HL-60 (cell line): Measurements from ENCODE around the gene SLC35F3.

Source experiments
- DNase-seq, 2 experiments: peaks; one replicate each; pipeline ENCODE4 v3.0.0-alpha.2; 2010 to 2020; ENCODE audit warnings: low read depth in 1 of 2, low spot score in 1 of 2
- H3K27ac ChIP-seq: fragments of 250-450 bp; sonication (Bioruptor Pico); replicated peaks from 2 replicates; pipeline ENCODE4 v1.5.1; 2020; ENCODE audit warnings: mild to moderate bottlenecking, moderate library complexity
- H3K27me3 ChIP-seq: fragments of 250-450 bp; sonication (Bioruptor Pico); 2 replicates; pipeline ENCODE4 v1.5.1; 2021; ENCODE audit warnings: mild to moderate bottlenecking, moderate library complexity; ENCODE audit not compliant: insufficient read depth, poor library complexity, severe bottlenecking
- H3K4me3 ChIP-seq: replicated peaks from 2 replicates; pipeline ENCODE4 v1.5.1; 2011; ENCODE audit warnings: mild to moderate bottlenecking, control low read depth, low read length; ENCODE audit not compliant: insufficient read depth
- CTCF ChIP-seq: IDR thresholded peaks from one replicate; pipeline ENCODE4 v1.5.1; 2011; ENCODE audit warnings: low read length, control low read depth, inconsistent platforms; ENCODE audit not compliant: insufficient read depth
- GABPA ChIP-seq: IDR thresholded peaks from 2 replicates; pipeline ENCODE4 v1.6.1; 2012; ENCODE audit warnings: low read depth
- POLR2AphosphoS5 ChIP-seq: IDR thresholded peaks from 2 replicates; pipeline ENCODE4 v1.6.1; 2012; ENCODE audit warnings: low read depth
- SPI1 ChIP-seq: IDR thresholded peaks from 2 replicates; pipeline ENCODE4 v1.6.1; 2012; ENCODE audit warnings: low read depth, mild to moderate bottlenecking, borderline replicate concordance
- TF ChIP-seq, protein P1 (sequence below): IDR thresholded peaks from 2 replicates; pipeline ENCODE4 v1.6.1; 2012; ENCODE audit warnings: low read depth; ENCODE audit not compliant: insufficient replicate concordance

SLC35F3 gene

DNA sequence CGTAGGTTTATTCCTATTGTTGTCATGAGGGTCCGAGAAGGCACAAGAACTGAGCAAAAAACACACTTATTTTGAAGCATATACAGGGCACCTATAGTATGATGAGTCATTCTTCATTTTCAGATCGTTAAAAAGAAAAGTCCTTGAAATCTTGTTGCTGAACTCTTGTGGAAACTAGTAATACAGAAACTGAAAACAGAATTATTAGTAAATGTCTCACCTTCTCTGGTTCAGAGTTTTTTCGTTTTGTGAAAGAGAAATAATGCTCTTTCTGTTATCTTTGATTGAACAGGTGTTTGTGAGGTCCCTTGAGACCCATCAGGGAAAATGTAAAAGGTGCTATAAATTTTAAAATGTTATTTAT lies 366.7 kb downstream of the SLC35F3 start:
- no peaks in the 10 kb centered on the region for H3K27me3 ChIP-seq
- no peak for TF ChIP-seq GABPA
- DNase-seq, result no peak
- H3K27ac ChIP-seq, result no peak overlapping the region
- no peak overlapping the region for H3K4me3 ChIP-seq

DNA sequence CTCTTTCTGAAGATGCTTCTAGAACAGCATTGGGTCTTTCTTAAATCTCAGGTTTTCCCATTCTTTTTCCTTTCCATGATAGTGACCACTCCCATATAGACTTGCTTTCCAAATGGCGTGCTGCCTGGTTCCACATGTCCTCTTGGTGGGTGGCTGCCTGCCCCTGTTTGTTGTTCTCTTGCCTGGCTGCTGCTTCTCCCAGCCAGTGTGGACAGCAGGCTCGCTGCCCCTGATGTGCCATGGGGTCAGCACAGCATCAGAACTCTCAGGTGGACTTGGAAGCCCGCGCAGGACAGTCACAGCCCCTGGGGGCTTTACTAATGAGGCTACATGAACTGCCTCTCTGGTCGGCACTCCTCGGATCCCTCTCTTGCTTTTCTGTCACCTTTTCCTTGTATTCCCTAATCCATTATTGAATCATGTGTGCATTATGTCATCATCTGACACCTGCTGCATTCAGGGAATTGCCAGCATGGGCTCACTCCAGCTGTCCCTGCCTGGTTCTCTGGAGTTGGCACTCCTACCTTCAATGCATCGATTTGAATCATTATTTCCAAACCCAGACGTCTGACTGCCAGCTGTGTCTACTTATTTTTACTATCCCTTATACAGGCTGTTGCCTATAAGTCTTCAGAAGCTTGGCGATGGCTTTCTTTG lies 368.3 kb downstream of the SLC35F3 start:
- Histone ChIP-seq H3K4me3 (no peak overlapping the region), H3K27me3 (peaks cover 2% of the 10 kb centered on the region), H3K27ac (no peak overlapping the region)
- TF ChIP-seq CTCF, result no peak
- no peak for TF ChIP-seq POLR2AphosphoS5
- TF ChIP-seq, protein P1, sequence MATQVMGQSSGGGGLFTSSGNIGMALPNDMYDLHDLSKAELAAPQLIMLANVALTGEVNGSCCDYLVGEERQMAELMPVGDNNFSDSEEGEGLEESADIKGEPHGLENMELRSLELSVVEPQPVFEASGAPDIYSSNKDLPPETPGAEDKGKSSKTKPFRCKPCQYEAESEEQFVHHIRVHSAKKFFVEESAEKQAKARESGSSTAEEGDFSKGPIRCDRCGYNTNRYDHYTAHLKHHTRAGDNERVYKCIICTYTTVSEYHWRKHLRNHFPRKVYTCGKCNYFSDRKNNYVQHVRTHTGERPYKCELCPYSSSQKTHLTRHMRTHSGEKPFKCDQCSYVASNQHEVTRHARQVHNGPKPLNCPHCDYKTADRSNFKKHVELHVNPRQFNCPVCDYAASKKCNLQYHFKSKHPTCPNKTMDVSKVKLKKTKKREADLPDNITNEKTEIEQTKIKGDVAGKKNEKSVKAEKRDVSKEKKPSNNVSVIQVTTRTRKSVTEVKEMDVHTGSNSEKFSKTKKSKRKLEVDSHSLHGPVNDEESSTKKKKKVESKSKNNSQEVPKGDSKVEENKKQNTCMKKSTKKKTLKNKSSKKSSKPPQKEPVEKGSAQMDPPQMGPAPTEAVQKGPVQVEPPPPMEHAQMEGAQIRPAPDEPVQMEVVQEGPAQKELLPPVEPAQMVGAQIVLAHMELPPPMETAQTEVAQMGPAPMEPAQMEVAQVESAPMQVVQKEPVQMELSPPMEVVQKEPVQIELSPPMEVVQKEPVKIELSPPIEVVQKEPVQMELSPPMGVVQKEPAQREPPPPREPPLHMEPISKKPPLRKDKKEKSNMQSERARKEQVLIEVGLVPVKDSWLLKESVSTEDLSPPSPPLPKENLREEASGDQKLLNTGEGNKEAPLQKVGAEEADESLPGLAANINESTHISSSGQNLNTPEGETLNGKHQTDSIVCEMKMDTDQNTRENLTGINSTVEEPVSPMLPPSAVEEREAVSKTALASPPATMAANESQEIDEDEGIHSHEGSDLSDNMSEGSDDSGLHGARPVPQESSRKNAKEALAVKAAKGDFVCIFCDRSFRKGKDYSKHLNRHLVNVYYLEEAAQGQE, result no peak
- no peak for TF ChIP-seq GABPA
- TF ChIP-seq SPI1, result no peak
- no peak for DNase-seq

DNA sequence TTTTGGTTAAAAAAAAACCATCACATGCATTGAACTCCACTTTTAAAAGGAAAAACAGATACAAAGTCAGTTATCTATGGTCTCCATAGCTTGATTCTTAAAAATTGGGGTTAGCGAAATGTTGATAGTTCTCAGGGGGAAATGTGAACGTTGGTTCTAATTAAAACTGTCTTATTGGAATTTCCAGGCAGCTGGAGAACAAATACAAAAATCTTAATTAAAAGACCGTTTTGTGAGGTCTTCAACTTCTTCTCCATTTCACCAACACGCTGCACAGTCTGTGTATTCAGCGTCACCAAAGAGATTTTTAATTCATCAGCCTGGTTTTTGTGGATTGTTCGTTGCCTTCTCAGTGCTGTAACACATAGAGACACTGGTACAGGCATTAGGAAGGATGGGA lies 369.5 kb downstream of the SLC35F3 start:
- Histone ChIP-seq H3K27ac (no peak overlapping the region), H3K4me3 (no peak overlapping the region), H3K27me3 (peaks cover 2% of the 10 kb centered on the region)
- TF ChIP-seq CTCF (no peak), POLR2AphosphoS5 (no peak)
- TF ChIP-seq, protein P1, result no peak
- no peak for DNase-seq

DNA sequence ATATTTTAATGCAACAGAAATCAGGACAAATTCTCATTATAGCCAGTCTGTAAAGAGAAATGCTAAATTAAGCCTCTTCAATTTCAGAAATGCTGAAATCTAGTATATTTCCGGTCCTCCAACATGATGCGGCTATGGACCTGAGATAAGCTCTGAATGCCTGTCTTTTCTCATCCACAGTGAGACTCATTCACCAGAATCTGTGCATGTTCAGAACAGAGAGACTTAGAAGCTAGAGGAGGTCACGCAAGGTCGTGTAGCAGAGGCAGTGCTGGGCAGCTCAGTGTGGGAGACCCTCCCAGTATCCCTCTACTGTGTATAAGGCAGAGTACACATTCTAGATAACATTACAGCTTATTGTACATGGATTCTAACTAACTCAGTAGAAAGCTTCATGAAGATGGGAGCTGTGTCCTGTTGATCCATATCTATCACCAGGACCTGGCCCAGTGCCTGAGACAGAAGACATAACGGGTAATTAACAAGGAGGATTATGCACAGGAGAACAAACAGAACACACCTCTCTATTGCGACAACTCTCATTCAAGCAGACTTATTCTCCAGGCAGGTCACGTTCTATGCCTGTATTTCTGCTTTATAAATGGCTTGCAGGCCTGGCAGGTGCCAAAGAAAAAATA lies 371.8 kb downstream of the SLC35F3 start:
- TF ChIP-seq, protein P1, result no peak
- no peak for TF ChIP-seq SPI1
- Histone ChIP-seq H3K27ac (no peak overlapping the region), H3K4me3 (no peak overlapping the region), H3K27me3 (peaks cover 2% of the 10 kb centered on the region)
- DNase-seq, result no peak
